Naive thymus-derived CD8-positive, alpha-beta T cell (primary cell): ENCODE measurements around the gene TOB1. TPM values are rescaled to one million over a fixed set of nuclear protein-coding genes. Genes with fewer than 3 reads are reported as not detected.

Experiments
- ATAC-seq, 2 donors: fragments of 150-1000 bp; cut with Tn5 transposase in 1 of 2; sonication (Bioruptor Pico), chemical (Tn5 transposase) in 1 of 2; 1 replicate in 1 of 2; 2 replicates in 1 of 2; pipeline ENCODE4 v1.10.0; 2021; ENCODE audit warnings: mild to moderate bottlenecking in 2 of 2, moderate library complexity in 2 of 2
- POLR2A ChIA-PET: fragments of 350-600 bp; sonication (Branson Sonifier 250); formaldehyde crosslinking; loops from one replicate; lab custom pipeline; 2021; ENCODE audit warnings: antibody characterized with exemption; lab: Charles Lee
- DNase-seq, 10 donors: peaks; one replicate each; pipeline versions ENCODE4 v3.0.0 to v3.0.0-alpha.2; 2020 to 2022
- H3K27ac Mint-ChIP-seq, 10 donors: one replicate each; pipeline ENCODE4 v1.8.0; 2020 to 2022; ENCODE audit warnings: mild to moderate bottlenecking in 10 of 10, mixed read lengths in 10 of 10, moderate library complexity in 4 of 10, inconsistent platforms in 1 of 10
- H3K27me3 Mint-ChIP-seq, 5 donors: one replicate each; pipeline ENCODE4 v1.8.0; 2021 to 2022; ENCODE audit warnings: mixed read lengths in 5 of 5
- H3K36me3 Mint-ChIP-seq, 3 donors: one replicate each; pipeline ENCODE4 v1.8.0; 2020 to 2022; ENCODE audit warnings: mixed read lengths in 3 of 3, mild to moderate bottlenecking in 2 of 3, inconsistent platforms in 1 of 3
- H3K4me1 Mint-ChIP-seq, 4 donors: one replicate each; pipeline ENCODE4 v1.8.0; 2021 to 2022; ENCODE audit warnings: mixed read lengths in 4 of 4
- H3K4me3 Mint-ChIP-seq, 10 donors: one replicate each; pipeline ENCODE4 v1.8.0; 2020 to 2022; ENCODE audit warnings: mild to moderate bottlenecking in 10 of 10, mixed read lengths in 10 of 10, moderate library complexity in 6 of 10, inconsistent platforms in 1 of 10
- H3K9me3 Mint-ChIP-seq, 9 donors: one replicate each; pipeline ENCODE4 v1.8.0; 2020 to 2022; ENCODE audit warnings: mixed read lengths in 9 of 9, mild to moderate bottlenecking in 3 of 9, inconsistent platforms in 1 of 9, moderate library complexity in 1 of 9
- polyA plus RNA-seq, 3 donors: library from polyadenylated mRNA; unstranded; fragments of 300-500 nt; fragmentation: Illumina TruSeq; gene quantifications; one replicate each; pipeline ENCODE4 v1.2.3, GENCODE V29; 2021
- total RNA-seq, 8 experiments: library from RNA in 2 of 8; stranded (reverse) in 2 of 8; gene quantifications; one replicate each; pipeline ENCODE4 v1.2.3 and lab custom pipeline; 2021 to 2026

The TOB1 gene
- total RNA-seq = 100 to 1,000 TPM in 1 of 2 experiments, 10 to 100 TPM in 1; 86.8 to 107 TPM
- 100 to 1,000 TPM in 1 of 3 donors, 10 to 100 TPM in 2; 42.9 to 114 (median 65.1) TPM for polyA plus RNA-seq
- 10.8 to 349 (median 36.4) reads per million in 6 experiments for total RNA-seq (lab: John Stamatoyannopoulos, UW)

GRCh38 chr17:50866261-50866949, at the start of gene TOB1:
TSS of gene TOB1 (minus strand) at chr17:50866354. CDS start at chr17:50864017, 2,337 bp downstream.
- POLR2A ChIA-PET = interaction anchor here (1.0 to 10.1 kb wide), 25 partner anchors 9 to 394 kb away, joined by 3 to 544 read pairs (median 10); partner anchors contain the start of genes LUC7L3, NME1, NME2 and SPAG9
- Mint-ChIP-seq H3K4me3 (peak within 1 kb of the TSS; percentile 80 to 100 (median 99)), H3K4me1 (peaks cover 30 to 66% (median 58%) of the 10 kb centered on the region in 4 donors), H3K9me3 (peaks cover 0 to 4% (median 0%) of the 10 kb centered on the region in 9 donors), H3K36me3 (peaks cover 9 to 30% (median 12%) of the 10 kb centered on the region in 3 donors), H3K27me3 (peaks cover 0 to 1% (median 0%) of the 10 kb centered on the region in 5 donors), H3K27ac (peak within 1 kb of the TSS; percentile 96 to 100 (median 100))
- DNase-seq = peak; percentile 90 to 98 (median 96)
- ATAC-seq = peak; percentile 63 to 66

GRCh38 chr17:50914505-50915063, 48.4 kb upstream of the TOB1 start:
- no peak for ATAC-seq
- no peak for DNase-seq
- peak overlapping the region; percentile 57 to 100 (median 86) for H3K27ac Mint-ChIP-seq
- no peaks in the 10 kb centered on the region for H3K36me3 Mint-ChIP-seq
- peak overlapping the region in 4 of 10 donors; percentile 26 to 73 (median 44) for H3K4me3 Mint-ChIP-seq
- POLR2A ChIA-PET = interaction anchor here (0.6 to 21.5 kb wide), 9 partner anchors 10 to 62 kb away, joined by 3 to 544 read pairs (median 5); partner anchors contain the start of gene TOB1
- H3K4me1 Mint-ChIP-seq = peaks cover 37 to 91% (median 81%) of the 10 kb centered on the region in 4 donors
- H3K9me3 Mint-ChIP-seq = no peaks in the 10 kb centered on the region
- no peaks in the 10 kb centered on the region for H3K27me3 Mint-ChIP-seq

- Mint-ChIP-seq H3K4me3 (peak overlapping the region in 7 of 10 donors; percentile 43 to 80 (median 67)), H3K9me3 (no peaks in the 10 kb centered on the region), H3K27me3 (no peaks in the 10 kb centered on the region), H3K36me3 (no peaks in the 10 kb centered on the region), H3K4me1 (peaks cover 35 to 94% (median 82%) of the 10 kb centered on the region in 4 donors), H3K27ac (peak overlapping the region; percentile 90 to 100 (median 98))
- POLR2A ChIA-PET = interaction anchor here (0.7 to 21.5 kb wide), 6 partner anchors 11 to 60 kb away, joined by 3 to 544 read pairs (median 12); partner anchors contain the start of gene TOB1
- DNase-seq (no peak), ATAC-seq (no peak)
These were observed 47.0 kb upstream of the TOB1 start for GRCh38 chr17:50913120-50913519.

GRCh38 chr17:50911890-50912289, 45.7 kb upstream of the TOB1 start:
- peak overlapping the region in 2 of 10 donors; percentile 16 to 82 for H3K4me3 Mint-ChIP-seq
- H3K27me3 Mint-ChIP-seq = no peaks in the 10 kb centered on the region
- ATAC-seq (no peak), DNase-seq (no peak)
- H3K9me3 Mint-ChIP-seq = no peaks in the 10 kb centered on the region
- peak overlapping the region; percentile 90 to 99 (median 98) for H3K27ac Mint-ChIP-seq
- no peaks in the 10 kb centered on the region for H3K36me3 Mint-ChIP-seq
- POLR2A ChIA-PET = interaction anchor here (0.6 to 21.5 kb wide), 13 partner anchors 7 to 58 kb away, joined by 3 to 544 read pairs (median 15); partner anchors contain the start of gene TOB1
- peaks cover 40 to 90% (median 81%) of the 10 kb centered on the region in 4 donors for H3K4me1 Mint-ChIP-seq

- Mint-ChIP-seq H3K36me3 (no peaks in the 10 kb centered on the region), H3K4me3 (peak overlapping the region in 5 of 10 donors; percentile 34 to 92 (median 48)), H3K4me1 (peaks cover 39 to 85% (median 77%) of the 10 kb centered on the region in 4 donors), H3K27ac (peak overlapping the region; percentile 90 to 99 (median 98)), H3K9me3 (no peaks in the 10 kb centered on the region), H3K27me3 (no peaks in the 10 kb centered on the region)
- DNase-seq (no peak), ATAC-seq (no peak)
- POLR2A ChIA-PET = interaction anchor here (0.6 to 21.5 kb wide), 14 partner anchors 7 to 1516 kb away, joined by 3 to 544 read pairs (median 10); partner anchors contain the start of gene TOB1
These were observed 45.3 kb upstream of the TOB1 start for GRCh38 chr17:50911450-50911849.

- no peaks in the 10 kb centered on the region for H3K36me3 Mint-ChIP-seq
- H3K4me1 Mint-ChIP-seq = peaks cover 40 to 80% (median 74%) of the 10 kb centered on the region in 4 donors
- ATAC-seq (peak; percentile 79 to 81), DNase-seq (peak; percentile 56 to 93 (median 71))
- no peaks in the 10 kb centered on the region for H3K27me3 Mint-ChIP-seq
- peak overlapping the region; percentile 29 to 92 (median 70) for H3K4me3 Mint-ChIP-seq
- peak overlapping the region; percentile 90 to 99 (median 98) for H3K27ac Mint-ChIP-seq
- no peaks in the 10 kb centered on the region for H3K9me3 Mint-ChIP-seq
- POLR2A ChIA-PET = interaction anchor here (0.9 to 21.5 kb wide), 13 partner anchors 9 to 56 kb away, joined by 3 to 544 read pairs (median 16); partner anchors contain the start of gene TOB1
These were observed 43.8 kb upstream of the TOB1 start for GRCh38 chr17:50909765-50910605.

- Mint-ChIP-seq H3K4me3 (peak overlapping the region; percentile 55 to 92 (median 76)), H3K27ac (peak overlapping the region; percentile 90 to 99 (median 98)), H3K9me3 (no peaks in the 10 kb centered on the region), H3K36me3 (no peaks in the 10 kb centered on the region), H3K4me1 (peaks cover 37 to 74% (median 70%) of the 10 kb centered on the region in 4 donors), H3K27me3 (no peaks in the 10 kb centered on the region)
- DNase-seq = peak; percentile 25 to 87 (median 74)
- ATAC-seq = peak; percentile 70 to 71
- POLR2A ChIA-PET = interaction anchor here (0.9 to 21.5 kb wide), 13 partner anchors 10 to 55 kb away, joined by 3 to 544 read pairs (median 16); partner anchors contain the start of gene TOB1
These were observed 43.0 kb upstream of the TOB1 start for GRCh38 chr17:50908860-50909764.

GRCh38 chr17:50908140-50908859, 42.1 kb upstream of the TOB1 start:
- H3K27ac Mint-ChIP-seq = peak overlapping the region; percentile 90 to 99 (median 98)
- peaks cover 37 to 74% (median 70%) of the 10 kb centered on the region in 4 donors for H3K4me1 Mint-ChIP-seq
- H3K4me3 Mint-ChIP-seq = peak overlapping the region in 6 of 10 donors; percentile 5 to 92 (median 53)
- ATAC-seq = no peak
- no peaks in the 10 kb centered on the region for H3K9me3 Mint-ChIP-seq
- H3K36me3 Mint-ChIP-seq = no peaks in the 10 kb centered on the region
- no peaks in the 10 kb centered on the region for H3K27me3 Mint-ChIP-seq
- no peak for DNase-seq
- POLR2A ChIA-PET = interaction anchor here (0.7 to 21.5 kb wide), 14 partner anchors 10 to 56 kb away, joined by 3 to 544 read pairs (median 13); partner anchors contain the start of gene TOB1

GRCh38 chr17:50906443-50906842, 40.3 kb upstream of the TOB1 start:
- peaks cover 0 to under 1% (median 0%) of the 10 kb centered on the region in 9 donors for H3K9me3 Mint-ChIP-seq
- no peaks in the 10 kb centered on the region for H3K27me3 Mint-ChIP-seq
- ATAC-seq (no peak), DNase-seq (no peak)
- H3K36me3 Mint-ChIP-seq = no peaks in the 10 kb centered on the region
- H3K4me1 Mint-ChIP-seq = peaks cover 45 to 76% (median 74%) of the 10 kb centered on the region in 4 donors
- H3K27ac Mint-ChIP-seq = peak overlapping the region; percentile 34 to 90 (median 66)
- H3K4me3 Mint-ChIP-seq = peak overlapping the region in 1 of 10 donors; percentile 15
- POLR2A ChIA-PET = interaction anchor here (1.1 to 8.7 kb wide), 7 partner anchors 12 to 54 kb away, joined by 3 to 92 read pairs (median 6); partner anchors contain the start of gene TOB1

GRCh38 chr17:50905460-50905803, 39.3 kb upstream of the TOB1 start:
- Mint-ChIP-seq H3K9me3 (peaks cover 0 to 3% (median 0%) of the 10 kb centered on the region in 9 donors), H3K4me3 (peak overlapping the region in 6 of 10 donors; percentile 13 to 59 (median 24)), H3K36me3 (no peaks in the 10 kb centered on the region), H3K27me3 (no peaks in the 10 kb centered on the region), H3K4me1 (peaks cover 48 to 72% (median 70%) of the 10 kb centered on the region in 4 donors), H3K27ac (peak overlapping the region; percentile 70 to 93 (median 85))
- POLR2A ChIA-PET = interaction anchor here (0.6 to 8.7 kb wide), 13 partner anchors 20 to 112 kb away, joined by 3 to 92 read pairs (median 4); partner anchors contain the start of gene TOB1
- no peak for DNase-seq
- ATAC-seq = no peak
